Ishikawa (cell line): Measurements from ENCODE around the gene ENTPD1.

ENCODE experiments used
- CREB1 ChIP-seq: IDR thresholded peaks from 2 replicates; pipeline ENCODE4 v1.6.1; 2012; ENCODE audit warnings: low read depth
- EP300 ChIP-seq: IDR thresholded peaks from 2 replicates; pipeline ENCODE4 v1.6.1; 2012; ENCODE audit warnings: borderline replicate concordance
- MAX ChIP-seq: IDR thresholded peaks from 2 replicates; pipeline ENCODE4 v1.6.1; 2012
- NFIC ChIP-seq: IDR thresholded peaks from 2 replicates; pipeline ENCODE4 v1.6.1; 2012
- RAD21 ChIP-seq: IDR thresholded peaks from 2 replicates; pipeline ENCODE4 v1.6.1; 2012; ENCODE audit warnings: low read depth
- TAF1 ChIP-seq: IDR thresholded peaks from 2 replicates; pipeline ENCODE4 v1.6.1; 2012; ENCODE audit warnings: low read depth, mild to moderate bottlenecking
- ZBTB7A ChIP-seq: IDR thresholded peaks from 2 replicates; pipeline ENCODE4 v1.6.1; 2012; ENCODE audit warnings: low read depth
- TF ChIP-seq, protein P1 (sequence below): IDR thresholded peaks from 2 replicates; pipeline ENCODE4 v1.6.1; 2012; ENCODE audit warnings: low read depth, mild to moderate bottlenecking

DNA sequence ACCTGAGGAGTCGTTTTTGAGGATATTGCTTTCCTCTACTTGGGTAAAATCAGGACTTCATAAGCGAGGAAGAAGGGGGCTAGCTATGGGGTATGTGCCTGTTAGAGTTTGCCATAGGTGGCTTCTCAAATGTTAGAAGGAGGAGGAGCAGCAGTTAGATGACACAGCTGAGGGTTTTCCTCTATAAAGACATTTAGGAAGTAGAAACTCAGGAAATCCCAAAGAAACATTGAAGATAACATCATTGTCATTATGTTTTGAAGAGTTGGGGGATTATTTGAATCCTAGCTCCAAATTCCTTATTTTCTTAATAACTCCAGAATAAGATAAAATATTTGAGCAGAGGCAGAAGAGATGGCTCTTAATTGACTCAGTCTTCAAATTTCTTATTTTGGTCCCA, 92.9 kb downstream of the ENTPD1 start:
- no peak for TF ChIP-seq ZBTB7A
- TF ChIP-seq EP300 = no peak
- TF ChIP-seq RAD21 = no peak
- no peak for TF ChIP-seq CREB1
- TF ChIP-seq NFIC = no peak
- TF ChIP-seq MAX = no peak
- TF ChIP-seq TAF1 = no peak
- TF ChIP-seq, protein P1, sequence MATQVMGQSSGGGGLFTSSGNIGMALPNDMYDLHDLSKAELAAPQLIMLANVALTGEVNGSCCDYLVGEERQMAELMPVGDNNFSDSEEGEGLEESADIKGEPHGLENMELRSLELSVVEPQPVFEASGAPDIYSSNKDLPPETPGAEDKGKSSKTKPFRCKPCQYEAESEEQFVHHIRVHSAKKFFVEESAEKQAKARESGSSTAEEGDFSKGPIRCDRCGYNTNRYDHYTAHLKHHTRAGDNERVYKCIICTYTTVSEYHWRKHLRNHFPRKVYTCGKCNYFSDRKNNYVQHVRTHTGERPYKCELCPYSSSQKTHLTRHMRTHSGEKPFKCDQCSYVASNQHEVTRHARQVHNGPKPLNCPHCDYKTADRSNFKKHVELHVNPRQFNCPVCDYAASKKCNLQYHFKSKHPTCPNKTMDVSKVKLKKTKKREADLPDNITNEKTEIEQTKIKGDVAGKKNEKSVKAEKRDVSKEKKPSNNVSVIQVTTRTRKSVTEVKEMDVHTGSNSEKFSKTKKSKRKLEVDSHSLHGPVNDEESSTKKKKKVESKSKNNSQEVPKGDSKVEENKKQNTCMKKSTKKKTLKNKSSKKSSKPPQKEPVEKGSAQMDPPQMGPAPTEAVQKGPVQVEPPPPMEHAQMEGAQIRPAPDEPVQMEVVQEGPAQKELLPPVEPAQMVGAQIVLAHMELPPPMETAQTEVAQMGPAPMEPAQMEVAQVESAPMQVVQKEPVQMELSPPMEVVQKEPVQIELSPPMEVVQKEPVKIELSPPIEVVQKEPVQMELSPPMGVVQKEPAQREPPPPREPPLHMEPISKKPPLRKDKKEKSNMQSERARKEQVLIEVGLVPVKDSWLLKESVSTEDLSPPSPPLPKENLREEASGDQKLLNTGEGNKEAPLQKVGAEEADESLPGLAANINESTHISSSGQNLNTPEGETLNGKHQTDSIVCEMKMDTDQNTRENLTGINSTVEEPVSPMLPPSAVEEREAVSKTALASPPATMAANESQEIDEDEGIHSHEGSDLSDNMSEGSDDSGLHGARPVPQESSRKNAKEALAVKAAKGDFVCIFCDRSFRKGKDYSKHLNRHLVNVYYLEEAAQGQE = no peak
